Measurements from ENCODE around the gene UBXN7. TPM values are rescaled to one million over a fixed set of nuclear protein-coding genes. Genes with fewer than 3 reads are reported as not detected.

Gene UBXN7
- total RNA-seq, 1 donor from 2014 or later: 106 TPM

DNA sequence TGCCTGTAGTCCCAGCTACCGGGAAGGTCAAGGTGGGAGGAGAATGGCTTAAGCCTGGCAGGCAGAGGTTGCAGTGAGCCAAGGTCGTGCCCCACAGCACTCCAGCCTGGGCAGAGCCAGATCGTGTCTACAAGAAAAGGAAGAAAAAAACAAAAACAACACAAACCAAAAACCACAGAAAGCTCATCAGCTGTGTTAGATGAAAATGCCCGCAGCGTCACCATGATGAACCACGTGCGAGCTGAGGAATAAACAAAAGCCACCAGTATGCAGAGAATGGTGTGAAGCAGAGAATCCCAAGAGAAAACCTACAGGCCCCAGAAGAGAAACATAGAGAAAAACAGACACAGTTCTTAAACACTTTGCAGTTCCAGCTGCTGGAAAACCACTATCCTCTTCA lies 74.3 kb downstream of the UBXN7 start:
- TF ChIP-seq, protein P1, sequence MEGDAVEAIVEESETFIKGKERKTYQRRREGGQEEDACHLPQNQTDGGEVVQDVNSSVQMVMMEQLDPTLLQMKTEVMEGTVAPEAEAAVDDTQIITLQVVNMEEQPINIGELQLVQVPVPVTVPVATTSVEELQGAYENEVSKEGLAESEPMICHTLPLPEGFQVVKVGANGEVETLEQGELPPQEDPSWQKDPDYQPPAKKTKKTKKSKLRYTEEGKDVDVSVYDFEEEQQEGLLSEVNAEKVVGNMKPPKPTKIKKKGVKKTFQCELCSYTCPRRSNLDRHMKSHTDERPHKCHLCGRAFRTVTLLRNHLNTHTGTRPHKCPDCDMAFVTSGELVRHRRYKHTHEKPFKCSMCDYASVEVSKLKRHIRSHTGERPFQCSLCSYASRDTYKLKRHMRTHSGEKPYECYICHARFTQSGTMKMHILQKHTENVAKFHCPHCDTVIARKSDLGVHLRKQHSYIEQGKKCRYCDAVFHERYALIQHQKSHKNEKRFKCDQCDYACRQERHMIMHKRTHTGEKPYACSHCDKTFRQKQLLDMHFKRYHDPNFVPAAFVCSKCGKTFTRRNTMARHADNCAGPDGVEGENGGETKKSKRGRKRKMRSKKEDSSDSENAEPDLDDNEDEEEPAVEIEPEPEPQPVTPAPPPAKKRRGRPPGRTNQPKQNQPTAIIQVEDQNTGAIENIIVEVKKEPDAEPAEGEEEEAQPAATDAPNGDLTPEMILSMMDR (IDR thresholded peaks at IDR 0.05; ENCODE audit: partially characterized antibody, unreplicated experiment): no peak
- peaks cover 3% of the 10 kb centered on the region for H3K27me3 Mint-ChIP-seq (ENCODE audit: unreplicated experiment)
- H3K27ac Mint-ChIP-seq (ENCODE audit: unreplicated experiment): no peak overlapping the region
- peaks cover 5% of the 10 kb centered on the region for H3K9me3 Mint-ChIP-seq (ENCODE audit: unreplicated experiment)
- no peak for DNase-seq
- H3K4me3 Mint-ChIP-seq (ENCODE audit: unreplicated experiment): no peak overlapping the region
- peaks cover 8% of the 10 kb centered on the region for H3K4me1 Mint-ChIP-seq (ENCODE audit: low read depth, unreplicated experiment)
- peaks cover 21% of the 10 kb centered on the region for H3K36me3 Mint-ChIP-seq (ENCODE audit: unreplicated experiment)

DNA sequence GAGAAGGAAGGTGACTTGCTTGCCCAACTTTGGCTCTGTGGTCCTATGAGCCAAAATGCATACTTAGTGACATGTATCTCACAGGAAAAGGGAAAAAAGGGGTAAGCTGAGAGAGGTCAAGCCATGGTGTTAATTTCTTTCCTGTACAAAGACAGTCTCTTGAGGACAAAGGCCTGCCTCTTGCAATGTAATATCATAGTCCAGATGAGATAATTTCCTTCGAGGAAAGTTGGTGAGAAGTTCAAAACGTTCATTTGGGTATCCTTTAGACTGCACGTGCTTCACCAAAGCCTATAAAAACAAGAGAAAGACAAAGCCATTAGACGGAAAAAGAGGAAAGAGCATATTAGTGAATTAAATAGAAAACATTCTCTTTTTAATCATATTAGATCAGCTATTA lies 75.7 kb downstream of the UBXN7 start:
- H3K36me3 Mint-ChIP-seq (ENCODE audit: unreplicated experiment): peaks cover 21% of the 10 kb centered on the region
- peaks cover 5% of the 10 kb centered on the region for H3K9me3 Mint-ChIP-seq (ENCODE audit: unreplicated experiment)
- TF ChIP-seq, protein P1 (IDR thresholded peaks at IDR 0.05; ENCODE audit: partially characterized antibody, unreplicated experiment): no peak
- no peak for DNase-seq
- H3K4me3 Mint-ChIP-seq (ENCODE audit: unreplicated experiment): no peak overlapping the region
- H3K4me1 Mint-ChIP-seq (ENCODE audit: low read depth, unreplicated experiment): peaks cover 8% of the 10 kb centered on the region
- H3K27ac Mint-ChIP-seq (ENCODE audit: unreplicated experiment): no peak overlapping the region
- peaks cover 3% of the 10 kb centered on the region for H3K27me3 Mint-ChIP-seq (ENCODE audit: unreplicated experiment)

DNA sequence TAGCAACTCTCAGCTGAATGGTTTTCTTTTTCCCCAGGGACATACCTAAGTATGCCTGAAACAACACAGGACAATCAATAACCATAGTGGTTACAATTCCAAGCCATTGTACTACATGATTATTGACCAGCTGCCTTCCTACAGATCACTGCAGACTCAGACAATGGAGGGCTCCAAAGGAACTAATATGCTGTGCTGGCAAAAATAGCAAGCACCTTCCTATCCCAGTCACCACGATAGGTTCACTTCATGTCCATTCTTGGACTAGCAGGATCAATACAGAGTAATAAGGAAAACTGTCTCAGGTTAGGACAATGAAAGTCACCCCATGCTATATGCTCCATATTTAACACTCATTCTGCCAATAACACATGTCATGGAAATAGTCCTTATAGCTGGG lies 76.6 kb downstream of the UBXN7 start:
- H3K36me3 Mint-ChIP-seq (ENCODE audit: unreplicated experiment): peaks cover 16% of the 10 kb centered on the region
- no peak overlapping the region for H3K27ac Mint-ChIP-seq (ENCODE audit: unreplicated experiment)
- no peak overlapping the region for H3K4me3 Mint-ChIP-seq (ENCODE audit: unreplicated experiment)

DNA sequence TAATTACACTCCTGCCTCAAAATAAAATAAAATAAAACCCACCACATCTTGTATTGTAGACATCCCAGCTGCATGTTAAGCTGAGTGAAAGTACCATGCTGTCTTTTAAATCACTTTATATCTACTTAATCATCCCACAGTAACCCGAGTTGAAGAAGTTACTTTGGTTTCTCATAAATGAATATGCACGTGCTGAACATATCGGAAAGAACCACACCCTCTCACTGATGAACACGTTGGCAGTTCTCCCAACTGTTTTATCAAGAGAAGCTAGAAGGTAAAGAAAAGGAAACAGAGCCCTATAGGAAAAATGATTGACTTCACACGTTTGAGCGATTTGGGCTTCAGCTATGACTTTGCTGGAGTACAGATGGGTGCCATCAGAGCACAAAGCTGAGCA lies 78.1 kb downstream of the UBXN7 start:
- H3K4me3 Mint-ChIP-seq (ENCODE audit: unreplicated experiment): no peak overlapping the region
- peaks cover 2% of the 10 kb centered on the region for H3K9me3 Mint-ChIP-seq (ENCODE audit: unreplicated experiment)
- DNase-seq: no peak
- no peak overlapping the region for H3K27ac Mint-ChIP-seq (ENCODE audit: unreplicated experiment)
- peaks cover 2% of the 10 kb centered on the region for H3K27me3 Mint-ChIP-seq (ENCODE audit: unreplicated experiment)
- H3K36me3 Mint-ChIP-seq (ENCODE audit: unreplicated experiment): peaks cover 8% of the 10 kb centered on the region
- H3K4me1 Mint-ChIP-seq (ENCODE audit: low read depth, unreplicated experiment): peaks cover 8% of the 10 kb centered on the region
- TF ChIP-seq, protein P1 (IDR thresholded peaks at IDR 0.05; ENCODE audit: partially characterized antibody, unreplicated experiment): no peak

More for the DNA sequence above, 76.6 kb downstream of the UBXN7 start:
- TF ChIP-seq, protein P1 (IDR thresholded peaks at IDR 0.05; ENCODE audit: partially characterized antibody, unreplicated experiment): no peak
- peaks cover 8% of the 10 kb centered on the region for H3K4me1 Mint-ChIP-seq (ENCODE audit: low read depth, unreplicated experiment)
- DNase-seq: no peak
- peaks cover 5% of the 10 kb centered on the region for H3K9me3 Mint-ChIP-seq (ENCODE audit: unreplicated experiment)
- H3K27me3 Mint-ChIP-seq (ENCODE audit: unreplicated experiment): peaks cover 3% of the 10 kb centered on the region

DNA sequence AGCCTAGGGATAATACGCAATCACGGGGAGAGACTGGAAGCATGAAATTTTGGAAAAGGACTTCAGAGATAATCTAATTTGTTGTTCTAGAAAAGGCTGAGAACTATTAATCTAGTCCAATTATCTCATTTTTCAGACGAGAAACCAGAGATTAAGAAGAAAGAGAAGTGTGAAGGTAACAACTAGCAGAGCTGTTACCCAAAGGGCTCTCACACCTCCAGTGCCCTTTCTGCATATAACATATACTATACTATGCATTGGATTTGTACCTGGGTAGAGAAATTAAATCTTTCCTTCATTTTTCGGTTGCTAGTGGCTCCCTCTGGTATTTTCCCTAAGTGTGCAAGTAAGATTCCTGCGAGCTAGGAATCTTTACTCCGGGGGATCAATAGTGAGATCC lies 80.7 kb downstream of the UBXN7 start:
- peaks cover 2% of the 10 kb centered on the region for H3K27me3 Mint-ChIP-seq (ENCODE audit: unreplicated experiment)
- H3K9me3 Mint-ChIP-seq (ENCODE audit: unreplicated experiment): no peaks in the 10 kb centered on the region
- peaks cover 8% of the 10 kb centered on the region for H3K4me1 Mint-ChIP-seq (ENCODE audit: low read depth, unreplicated experiment)
- no peak overlapping the region for H3K27ac Mint-ChIP-seq (ENCODE audit: unreplicated experiment)
- TF ChIP-seq, protein P1 (IDR thresholded peaks at IDR 0.05; ENCODE audit: partially characterized antibody, unreplicated experiment): no peak
- H3K4me3 Mint-ChIP-seq (ENCODE audit: unreplicated experiment): no peak overlapping the region
- H3K36me3 Mint-ChIP-seq (ENCODE audit: unreplicated experiment): peaks cover 4% of the 10 kb centered on the region
- no peak for DNase-seq
